NCI-H510A (cell line): ENCODE results near the gene DCXR.

Experiments used
- DNase-seq: peaks from one replicate; lab custom pipeline; 2025; lab: John Stamatoyannopoulos, UW

DCXR gene

GRCh38 chr17:82037092-82037888, at the start of gene DCXR:
DCXR (minus strand) TSS chr17:82037697; CDS start chr17:82037682, 15 bp downstream.
- peak; percentile 96 for DNase-seq

- no peak for DNase-seq
Measured at GRCh38 chr17:82085931-82086764, 48.7 kb upstream of the DCXR start.

GRCh38 chr17:82085031-82085861, 47.7 kb upstream of the DCXR start:
- no peak for DNase-seq

GRCh38 chr17:82084373-82085030, 47.0 kb upstream of the DCXR start:
- no peak for DNase-seq

- DNase-seq = no peak
Measured at GRCh38 chr17:82083533-82084359, 46.2 kb upstream of the DCXR start.

GRCh38 chr17:82083009-82083408, 45.5 kb upstream of the DCXR start:
- no peak for DNase-seq

- no peak for DNase-seq
Measured at GRCh38 chr17:82082456-82082855, 45.0 kb upstream of the DCXR start.

- DNase-seq = no peak
Measured at GRCh38 chr17:82081966-82082365, 44.5 kb upstream of the DCXR start.

GRCh38 chr17:82081546-82081945, 44.0 kb upstream of the DCXR start:
- DNase-seq = no peak

- no peak for DNase-seq
Measured at GRCh38 chr17:82080789-82081464, 43.4 kb upstream of the DCXR start.

- DNase-seq = no peak
Measured at GRCh38 chr17:82080048-82080788, 42.7 kb upstream of the DCXR start.

GRCh38 chr17:82079001-82079677, 41.6 kb upstream of the DCXR start:
- no peak for DNase-seq

GRCh38 chr17:82078433-82078832, 40.9 kb upstream of the DCXR start:
- DNase-seq = no peak

- DNase-seq = no peak
Measured at GRCh38 chr17:82077617-82078358, 40.3 kb upstream of the DCXR start.

GRCh38 chr17:82076785-82077591, 39.5 kb upstream of the DCXR start:
- DNase-seq = no peak

- DNase-seq = no peak
Measured at GRCh38 chr17:82076018-82076784, 38.7 kb upstream of the DCXR start.

GRCh38 chr17:82073446-82073845, 35.9 kb upstream of the DCXR start:
- DNase-seq = no peak
